ENCODE measurements around the gene ELF5. TPM values are rescaled to one million over a fixed set of nuclear protein-coding genes. Genes with fewer than 3 reads are reported as not detected.

Gene ELF5
- total RNA-seq, 1 donor = under 0.01 TPM

DNA sequence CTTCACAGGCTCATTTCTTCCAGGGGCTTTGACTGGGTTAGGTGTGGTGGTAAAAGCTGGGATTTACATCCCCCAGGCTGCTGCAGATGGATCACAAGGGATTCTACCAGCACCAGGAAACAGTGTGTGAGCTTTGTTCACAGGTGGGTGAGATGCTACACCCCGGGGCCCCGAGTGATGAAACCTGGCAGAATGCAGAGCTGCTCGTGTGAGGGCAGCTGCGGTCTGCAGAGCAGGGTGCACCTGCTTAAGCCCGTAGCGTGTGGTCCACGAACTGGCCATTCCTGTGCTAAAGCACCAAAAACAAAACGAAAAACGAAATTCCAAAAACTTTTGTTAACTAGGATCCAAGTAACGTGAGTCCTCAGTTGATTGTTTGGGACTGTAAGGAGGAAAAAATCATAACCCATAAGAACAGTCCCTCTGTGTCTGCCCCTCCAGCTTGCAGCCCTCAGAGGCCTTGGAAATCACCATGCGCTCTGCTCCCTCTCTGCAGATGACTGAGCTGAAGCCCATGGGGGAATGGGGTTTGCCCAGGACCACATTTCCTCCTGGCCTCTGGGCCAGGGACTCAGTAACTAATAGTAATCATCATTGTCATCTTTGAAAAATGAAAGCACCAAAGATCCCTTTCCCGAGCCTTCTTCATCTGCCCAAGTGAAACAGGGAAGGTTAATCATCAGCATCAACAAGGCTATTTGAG lies 24.6 kb downstream of the ELF5 start:
- H3K4me3 ChIP-seq (ENCODE audit: low read depth, low read length) = no peak overlapping the region
- TF ChIP-seq CTCF (IDR thresholded peaks at IDR 0.05; ENCODE audit: insufficient read depth, low read depth, low read length) = no peak
- no peak for DNase-seq (ENCODE audit: low read depth)

DNA sequence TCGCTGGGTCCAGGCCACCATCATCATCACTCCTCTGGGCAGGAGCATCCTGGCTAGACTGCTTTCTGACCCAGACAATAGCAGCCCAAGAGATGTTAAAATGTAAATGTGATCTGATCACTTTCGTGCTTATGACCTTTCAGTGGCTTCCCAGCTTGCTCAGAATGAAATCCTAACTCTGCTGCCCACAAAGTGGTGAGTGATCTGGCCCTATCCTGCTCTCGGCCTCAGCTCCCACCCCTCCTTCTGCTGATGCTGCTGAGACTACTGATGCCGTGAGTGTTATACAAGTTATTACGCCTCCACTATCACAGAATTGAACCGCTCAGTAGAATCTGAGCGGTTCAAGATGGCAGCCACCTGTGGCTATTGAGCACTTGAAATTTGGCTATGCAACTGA lies 26.2 kb downstream of the ELF5 start:
- no peak for DNase-seq (ENCODE audit: low read depth)
- H3K4me3 ChIP-seq (ENCODE audit: low read depth, low read length) = no peak overlapping the region
- no peak for TF ChIP-seq CTCF (IDR thresholded peaks at IDR 0.05; ENCODE audit: insufficient read depth, low read depth, low read length)

- TF ChIP-seq CTCF (IDR thresholded peaks at IDR 0.05; ENCODE audit: insufficient read depth, low read depth, low read length) = no peak
- no peak overlapping the region for H3K4me3 ChIP-seq (ENCODE audit: low read depth, low read length)
- no peak for DNase-seq (ENCODE audit: low read depth)
Measured at GRCh38 chr11:34483106-34483874, 30.3 kb downstream of the ELF5 start.

GRCh38 chr11:34481307-34481706 lies 32.3 kb downstream of the ELF5 start:
- H3K4me3 ChIP-seq (ENCODE audit: low read depth, low read length) = no peak overlapping the region
- DNase-seq (ENCODE audit: low read depth) = no peak
- no peak for TF ChIP-seq CTCF (IDR thresholded peaks at IDR 0.05; ENCODE audit: insufficient read depth, low read depth, low read length)

- no peak overlapping the region for H3K4me3 ChIP-seq (ENCODE audit: low read depth, low read length)
- DNase-seq (ENCODE audit: low read depth) = no peak
- no peak for TF ChIP-seq CTCF (IDR thresholded peaks at IDR 0.05; ENCODE audit: insufficient read depth, low read depth, low read length)
Measured at GRCh38 chr11:34480314-34480713, 33.3 kb downstream of the ELF5 start.

DNA sequence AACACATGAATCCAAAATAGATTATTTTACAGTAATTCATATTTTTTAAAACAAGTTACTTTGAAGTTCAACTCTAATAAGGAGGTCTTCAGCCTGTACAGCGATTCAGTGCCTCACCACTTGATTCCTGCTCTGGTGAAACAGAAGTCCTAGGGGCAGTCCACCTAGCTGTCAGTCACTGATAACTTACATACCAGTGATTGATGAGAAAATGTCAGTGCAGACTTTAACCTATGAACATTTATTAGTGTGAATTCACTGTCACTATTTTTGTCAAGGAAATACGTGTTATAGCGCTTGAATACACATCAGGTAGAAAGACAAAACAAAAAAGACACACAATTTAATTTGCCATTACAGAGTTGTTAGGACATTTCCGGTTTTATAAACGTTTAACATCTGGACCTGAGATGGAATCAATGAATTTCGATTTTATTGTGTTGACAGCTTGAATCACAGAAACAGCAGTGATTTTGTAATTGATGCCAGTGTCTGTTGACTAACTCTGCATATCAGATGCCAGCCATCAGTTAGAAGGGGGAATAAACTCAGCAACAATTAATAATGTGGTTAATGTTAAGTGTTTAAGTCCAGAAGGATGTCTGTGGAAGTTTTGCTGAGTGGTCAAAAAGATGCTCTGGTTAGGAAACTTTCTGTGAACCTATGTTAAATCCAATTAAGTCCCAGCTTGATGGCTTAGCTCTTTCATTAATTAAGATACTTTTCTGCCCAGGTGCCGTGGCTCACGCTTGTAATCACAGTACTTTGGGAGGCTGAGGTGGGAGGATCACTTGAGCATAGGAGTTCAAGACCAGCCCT lies 34.5 kb downstream of the ELF5 start:
- no peak overlapping the region for H3K4me3 ChIP-seq (ENCODE audit: low read depth, low read length)
- no peak for DNase-seq (ENCODE audit: low read depth)
- TF ChIP-seq CTCF (IDR thresholded peaks at IDR 0.05; ENCODE audit: insufficient read depth, low read depth, low read length) = no peak

All from fibroblast of villous mesenchyme (primary cell).